Transverse colon (tissue), 4 donors: ENCODE results near the gene BICRA. TPM values are rescaled to one million over a fixed set of nuclear protein-coding genes. Genes with fewer than 3 reads are reported as not detected.

Experiments
- DNase-seq: peaks from one replicate; pipeline ENCODE4 v3.0.0-alpha.2; 2019
- H3K27ac ChIP-seq, 4 donors: fragments of 200-600 bp; sonication (generic); 2 replicates each; pipeline ENCODE4 v1.5.1; 2016 to 2018; ENCODE audit warnings: inconsistent platforms in 4 of 4
- H3K27me3 ChIP-seq: fragments of 200-600 bp; sonication (generic); 2 replicates; pipeline ENCODE4 v1.5.1; 2017; ENCODE audit warnings: inconsistent platforms
- H3K36me3 ChIP-seq, 4 donors: fragments of 200-600 bp; sonication (generic); 2 replicates each; pipeline ENCODE4 v1.5.1; 2017 to 2019; ENCODE audit warnings: inconsistent platforms in 4 of 4
- H3K4me1 ChIP-seq, 4 donors: fragments of 200-600 bp; sonication (generic); 2 replicates each; pipeline ENCODE4 v1.5.1; 2017 to 2020; ENCODE audit warnings: inconsistent platforms in 4 of 4
- H3K4me3 ChIP-seq, 4 donors: fragments of 200-600 bp; sonication (generic); 1 replicate in 1 of 4; 2 replicates in 3 of 4; pipeline versions ENCODE4 v1.5.1 to v1.6.1; 2017 to 2019; ENCODE audit warnings: inconsistent platforms in 4 of 4
- H3K9me3 ChIP-seq, 2 donors: fragments of 200-600 bp; sonication (generic); 2 replicates each; pipeline ENCODE4 v1.5.1; 2017 to 2019; ENCODE audit warnings: inconsistent platforms in 2 of 2
- EP300 ChIP-seq: sonication (generic); formaldehyde crosslinking; IDR thresholded peaks from one replicate; pipeline ENCODE4 v1.6.1; 2017; ENCODE audit warnings: antibody characterized with exemption, low read depth
- POLR2A ChIP-seq: fragments of 450-650 bp; IDR thresholded peaks from one replicate; pipeline ENCODE4 v1.6.1; 2016; ENCODE audit warnings: antibody characterized with exemption, mild to moderate bottlenecking, moderate library complexity
- POLR2AphosphoS5 ChIP-seq, 3 donors: sonication (generic); formaldehyde crosslinking; IDR thresholded peaks; one replicate each; pipeline ENCODE4 v1.6.1; 2016; ENCODE audit warnings: antibody characterized with exemption in 3 of 3
- WGBS, 2 donors: methylation state at CpG; one replicate each; pipeline ENCODE4 v1.1.5; 2018; ENCODE audit warnings: low coverage in 1 of 2; 5-methylcytosine and 5-hydroxymethylcytosine counted together
- in situ Hi-C, 4 donors: fragments of 200-750 bp; cut with MboI; loops; one replicate each; pipeline versions ENCODE4 v1.15.0 to v1.15.1; 2017; ENCODE audit warnings: low sequenced_read_pairs in 3 of 4, low pct_ligation_motif_present in 1 of 4, low pct_unique_long_range_greater_than_20kb in 1 of 4
- intact Hi-C: fragments of 100-400 bp; cut with DNase I; formaldehyde crosslinking; loops from one replicate; pipeline ENCODE4 v1.15.1; 2023; ENCODE audit warnings: low total_unique reads
- total RNA-seq, 4 donors: library from RNA; depleted of rRNA; stranded (reverse); fragments of >200 nt; gene quantifications; one replicate each; pipeline ENCODE4 v1.1.0, GENCODE V29; 2016
- TF ChIP-seq, protein P1 (sequence below), 5 experiments: fragments of 200-600 bp in 3 of 5; fragments of 450-650 bp in 2 of 5; sonication (generic) in 3 of 5; IDR thresholded peaks; 1 replicate in 2 of 5; 2 replicates in 3 of 5; pipeline ENCODE4 v1.5.1; 2016 to 2017; ENCODE audit warnings: antibody characterized with exemption in 5 of 5, inconsistent platforms in 3 of 5, mild to moderate bottlenecking in 2 of 5, moderate library complexity in 1 of 5

BICRA gene
- total RNA-seq, 4 donors from 2014 or later = 11.6 to 30.3 (median 13.2) TPM

DNA sequence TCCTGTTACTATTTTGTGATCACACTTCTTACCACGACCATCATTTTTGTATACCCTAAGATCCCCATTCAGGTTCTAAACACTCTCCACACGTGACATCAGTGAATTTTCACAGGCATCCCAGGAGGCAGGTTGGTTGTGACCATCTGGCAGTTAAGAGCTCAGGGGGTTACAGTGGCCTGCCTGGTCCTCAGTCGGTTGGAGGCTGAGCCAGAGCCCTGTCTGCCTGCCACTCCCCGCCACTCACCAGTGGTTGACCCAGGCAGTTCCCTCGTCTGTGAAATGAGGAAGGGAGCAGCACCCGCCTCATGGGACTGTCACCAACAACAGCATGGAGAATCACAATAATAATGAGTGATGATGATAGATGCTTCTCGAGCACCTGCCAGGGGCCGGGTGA, 67.9 kb downstream of the BICRA start:
- H3K9me3 ChIP-seq = no peaks in the 10 kb centered on the region
- no peak overlapping the region for H3K27ac ChIP-seq
- H3K4me3 ChIP-seq = no peak overlapping the region
- H3K36me3 ChIP-seq = peaks cover 0 to 17% (median 7%) of the 10 kb centered on the region in 4 donors
- DNase-seq = no peak
- intact Hi-C loops (no loop called here), in situ Hi-C loops (no loop called here)
- 81 to 91% methylated on average over 5 to 8 of the region's 8 CpGs for WGBS, 2 donors
- TF ChIP-seq, protein P1, sequence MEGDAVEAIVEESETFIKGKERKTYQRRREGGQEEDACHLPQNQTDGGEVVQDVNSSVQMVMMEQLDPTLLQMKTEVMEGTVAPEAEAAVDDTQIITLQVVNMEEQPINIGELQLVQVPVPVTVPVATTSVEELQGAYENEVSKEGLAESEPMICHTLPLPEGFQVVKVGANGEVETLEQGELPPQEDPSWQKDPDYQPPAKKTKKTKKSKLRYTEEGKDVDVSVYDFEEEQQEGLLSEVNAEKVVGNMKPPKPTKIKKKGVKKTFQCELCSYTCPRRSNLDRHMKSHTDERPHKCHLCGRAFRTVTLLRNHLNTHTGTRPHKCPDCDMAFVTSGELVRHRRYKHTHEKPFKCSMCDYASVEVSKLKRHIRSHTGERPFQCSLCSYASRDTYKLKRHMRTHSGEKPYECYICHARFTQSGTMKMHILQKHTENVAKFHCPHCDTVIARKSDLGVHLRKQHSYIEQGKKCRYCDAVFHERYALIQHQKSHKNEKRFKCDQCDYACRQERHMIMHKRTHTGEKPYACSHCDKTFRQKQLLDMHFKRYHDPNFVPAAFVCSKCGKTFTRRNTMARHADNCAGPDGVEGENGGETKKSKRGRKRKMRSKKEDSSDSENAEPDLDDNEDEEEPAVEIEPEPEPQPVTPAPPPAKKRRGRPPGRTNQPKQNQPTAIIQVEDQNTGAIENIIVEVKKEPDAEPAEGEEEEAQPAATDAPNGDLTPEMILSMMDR (IDR thresholded peaks at IDR 0.05) = no peak
- H3K4me1 ChIP-seq = no peaks in the 10 kb centered on the region
- H3K27me3 ChIP-seq = no peaks in the 10 kb centered on the region

DNA sequence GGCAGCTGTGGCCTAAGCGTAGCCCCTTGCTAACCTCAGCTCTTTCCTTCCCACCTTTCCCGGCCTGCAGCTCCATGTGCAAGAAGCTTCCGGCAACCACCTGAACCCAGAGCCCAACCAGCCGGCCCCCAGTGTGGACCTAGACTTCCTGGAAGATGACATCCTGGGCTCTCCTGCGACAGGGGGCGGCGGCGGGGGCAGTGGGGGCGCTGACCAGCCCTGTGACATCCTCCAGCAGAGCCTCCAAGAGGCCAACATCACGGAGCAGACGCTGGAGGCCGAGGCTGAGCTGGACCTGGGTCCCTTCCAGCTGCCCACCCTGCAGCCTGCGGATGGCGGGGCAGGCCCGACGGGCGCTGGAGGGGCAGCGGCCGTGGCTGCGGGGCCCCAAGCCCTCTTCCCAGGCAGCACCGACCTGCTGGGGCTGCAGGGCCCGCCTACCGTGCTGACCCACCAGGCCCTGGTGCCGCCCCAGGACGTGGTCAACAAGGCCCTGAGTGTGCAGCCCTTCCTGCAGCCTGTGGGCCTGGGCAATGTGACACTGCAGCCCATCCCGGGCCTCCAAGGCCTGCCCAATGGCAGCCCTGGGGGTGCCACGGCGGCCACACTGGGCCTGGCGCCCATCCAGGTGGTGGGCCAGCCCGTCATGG, 70.4 kb downstream of the BICRA start:
- Histone ChIP-seq H3K27me3 (no peaks in the 10 kb centered on the region), H3K36me3 (peaks cover 0 to 17% (median 7%) of the 10 kb centered on the region in 4 donors), H3K9me3 (no peaks in the 10 kb centered on the region), H3K4me3 (no peak overlapping the region), H3K4me1 (no peaks in the 10 kb centered on the region), H3K27ac (no peak overlapping the region)
- in situ Hi-C loops = no loop called here
- intact Hi-C loops = no loop called here
- WGBS, 2 donors = 96% methylated on average over 30 of the region's 30 CpGs; no CpG with 5 or more reads in 1 of the 2 donors
- DNase-seq = no peak
- TF ChIP-seq EP300 = no peak
- TF ChIP-seq, protein P1 (IDR thresholded peaks at IDR 0.05) = no peak
- TF ChIP-seq POLR2AphosphoS5 (IDR thresholded peaks at IDR 0.05) = no peak
- no peak for TF ChIP-seq POLR2A

DNA sequence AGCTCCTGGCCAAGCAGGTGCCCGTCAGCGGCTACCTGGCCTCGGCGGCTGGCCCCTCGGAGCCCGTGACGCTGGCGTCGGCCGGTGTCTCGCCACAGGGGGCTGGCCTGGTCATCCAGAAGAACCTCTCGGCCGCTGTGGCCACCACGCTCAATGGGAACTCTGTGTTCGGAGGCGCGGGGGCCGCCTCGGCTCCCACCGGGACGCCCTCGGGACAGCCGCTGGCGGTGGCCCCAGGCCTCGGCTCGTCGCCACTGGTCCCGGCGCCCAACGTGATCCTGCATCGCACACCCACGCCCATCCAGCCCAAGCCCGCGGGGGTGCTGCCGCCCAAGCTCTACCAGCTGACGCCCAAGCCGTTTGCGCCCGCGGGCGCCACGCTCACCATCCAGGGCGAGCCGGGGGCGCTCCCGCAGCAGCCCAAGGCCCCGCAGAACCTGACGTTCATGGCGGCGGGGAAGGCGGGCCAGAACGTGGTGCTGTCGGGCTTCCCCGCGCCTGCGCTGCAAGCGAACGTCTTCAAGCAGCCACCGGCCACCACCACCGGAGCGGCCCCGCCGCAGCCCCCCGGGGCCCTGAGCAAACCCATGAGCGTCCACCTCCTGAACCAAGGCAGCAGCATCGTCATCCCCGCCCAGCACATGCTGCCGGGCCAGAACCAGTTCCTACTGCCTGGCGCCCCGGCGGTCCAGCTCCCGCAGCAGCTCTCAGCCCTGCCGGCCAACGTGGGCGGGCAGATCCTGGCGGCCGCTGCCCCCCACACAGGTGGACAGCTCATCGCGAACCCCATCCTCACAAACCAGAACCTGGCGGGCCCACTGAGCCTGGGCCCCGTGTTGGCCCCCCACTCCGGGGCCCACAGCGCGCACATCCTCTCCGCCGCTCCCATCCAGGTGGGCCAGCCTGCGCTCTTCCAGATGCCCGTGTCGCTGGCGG, 71.3 kb downstream of the BICRA start:
- no peak overlapping the region for H3K4me3 ChIP-seq
- no peaks in the 10 kb centered on the region for H3K4me1 ChIP-seq
- 95% methylated on average over 51 of the region's 90 CpGs; no CpG with 5 or more reads in 1 of the 2 donors for WGBS, 2 donors
- H3K36me3 ChIP-seq = peaks cover 0 to 17% (median 7%) of the 10 kb centered on the region in 4 donors
- H3K27ac ChIP-seq = no peak overlapping the region
- intact Hi-C loops (no loop called here), in situ Hi-C loops (no loop called here)
- no peaks in the 10 kb centered on the region for H3K27me3 ChIP-seq
- TF ChIP-seq POLR2AphosphoS5 (IDR thresholded peaks at IDR 0.05) (no peak), POLR2A (no peak), EP300 (no peak)
- TF ChIP-seq, protein P1 (IDR thresholded peaks at IDR 0.05) = no peak
- DNase-seq = no peak
- H3K9me3 ChIP-seq = no peaks in the 10 kb centered on the region

DNA sequence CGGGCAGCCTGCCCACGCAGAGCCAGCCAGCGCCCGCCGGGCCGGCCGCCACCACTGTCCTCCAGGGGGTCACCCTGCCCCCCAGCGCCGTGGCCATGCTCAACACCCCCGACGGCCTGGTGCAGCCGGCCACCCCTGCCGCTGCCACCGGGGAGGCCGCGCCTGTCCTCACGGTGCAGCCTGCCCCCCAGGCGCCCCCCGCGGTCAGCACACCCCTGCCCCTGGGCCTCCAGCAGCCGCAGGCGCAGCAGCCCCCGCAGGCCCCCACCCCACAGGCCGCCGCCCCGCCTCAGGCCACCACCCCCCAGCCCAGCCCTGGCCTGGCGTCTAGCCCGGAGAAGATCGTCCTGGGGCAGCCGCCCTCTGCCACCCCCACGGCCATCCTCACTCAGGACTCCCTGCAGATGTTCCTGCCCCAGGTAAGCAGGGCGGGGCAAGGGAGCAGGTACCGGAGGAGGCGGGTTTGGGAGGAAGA, 72.0 kb downstream of the BICRA start:
- Histone ChIP-seq H3K9me3 (no peaks in the 10 kb centered on the region), H3K27me3 (no peaks in the 10 kb centered on the region), H3K36me3 (peaks cover 0 to 17% (median 7%) of the 10 kb centered on the region in 4 donors), H3K27ac (no peak overlapping the region), H3K4me1 (no peaks in the 10 kb centered on the region), H3K4me3 (no peak overlapping the region)
- intact Hi-C loops (no loop called here), in situ Hi-C loops (no loop called here)
- 73 to 89% methylated on average over 2 to 29 of the region's 34 CpGs for WGBS, 2 donors
- DNase-seq = no peak
- TF ChIP-seq POLR2A (no peak), EP300 (no peak), POLR2AphosphoS5 (IDR thresholded peaks at IDR 0.05) (no peak)
- TF ChIP-seq, protein P1 (IDR thresholded peaks at IDR 0.05) = no peak
